ENCODE results near the gene GH1.

GRCh38 chr17:63919311-63919723 is 678 bp upstream of the GH1 start:
- TF ChIP-seq CTCF (conservative IDR thresholded peaks at IDR 0.05) (peak; percentile 92), ZFX (IDR thresholded peaks at IDR 0.05) (no peak)
